GM04503 (cell line): ENCODE results near the gene CMSS1.

ENCODE experiments used
- DNase-seq: peaks from one replicate; pipeline ENCODE4 v3.0.0-alpha.2; 2012; ENCODE audit warnings: low read depth

The CMSS1 gene

DNA sequence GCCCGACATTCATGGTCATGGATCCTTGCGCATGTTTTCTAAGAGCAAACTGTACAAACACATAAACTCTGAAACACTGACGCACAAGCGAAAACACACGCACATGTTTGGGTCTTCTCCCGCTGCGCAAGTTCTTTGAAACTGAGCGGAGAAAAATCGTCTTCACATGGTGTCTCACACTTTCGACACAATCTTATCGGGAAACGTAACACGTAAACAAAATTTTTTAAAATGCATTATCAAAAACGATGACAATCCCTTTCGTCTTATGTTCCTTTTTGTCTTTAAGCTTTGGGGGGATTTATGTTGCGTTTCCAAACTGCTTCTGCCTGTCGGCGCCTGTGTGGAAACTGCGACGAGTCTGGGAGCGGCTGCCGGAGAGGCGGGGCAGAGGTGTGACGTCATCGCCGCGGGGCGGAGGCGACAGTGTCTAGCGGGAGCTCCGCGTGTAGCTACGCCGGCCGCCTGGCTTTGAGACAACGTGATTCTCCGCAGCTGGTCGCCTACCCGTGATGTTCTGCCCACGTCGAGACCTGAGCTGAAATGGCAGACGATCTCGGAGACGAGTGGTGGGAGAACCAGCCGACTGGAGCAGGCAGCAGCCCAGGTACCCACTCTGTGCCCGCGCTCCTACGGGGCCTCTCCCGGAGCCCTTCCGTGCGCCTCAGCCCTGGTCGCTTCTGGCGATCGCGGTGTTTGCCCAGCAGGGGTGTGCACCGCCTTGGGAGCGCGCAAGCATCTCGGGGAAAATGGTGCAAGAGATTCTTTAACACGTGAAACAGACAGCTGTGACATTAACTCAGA is at the start of gene CMSS1:
CMSS1 (plus strand) TSS at position 426 of the 804 bp plus-strand sequence.
- DNase-seq: peak; percentile 68

GRCh38 chr3:99768126-99768525 is 49.5 kb upstream of the CMSS1 start:
- no peak for DNase-seq

DNA sequence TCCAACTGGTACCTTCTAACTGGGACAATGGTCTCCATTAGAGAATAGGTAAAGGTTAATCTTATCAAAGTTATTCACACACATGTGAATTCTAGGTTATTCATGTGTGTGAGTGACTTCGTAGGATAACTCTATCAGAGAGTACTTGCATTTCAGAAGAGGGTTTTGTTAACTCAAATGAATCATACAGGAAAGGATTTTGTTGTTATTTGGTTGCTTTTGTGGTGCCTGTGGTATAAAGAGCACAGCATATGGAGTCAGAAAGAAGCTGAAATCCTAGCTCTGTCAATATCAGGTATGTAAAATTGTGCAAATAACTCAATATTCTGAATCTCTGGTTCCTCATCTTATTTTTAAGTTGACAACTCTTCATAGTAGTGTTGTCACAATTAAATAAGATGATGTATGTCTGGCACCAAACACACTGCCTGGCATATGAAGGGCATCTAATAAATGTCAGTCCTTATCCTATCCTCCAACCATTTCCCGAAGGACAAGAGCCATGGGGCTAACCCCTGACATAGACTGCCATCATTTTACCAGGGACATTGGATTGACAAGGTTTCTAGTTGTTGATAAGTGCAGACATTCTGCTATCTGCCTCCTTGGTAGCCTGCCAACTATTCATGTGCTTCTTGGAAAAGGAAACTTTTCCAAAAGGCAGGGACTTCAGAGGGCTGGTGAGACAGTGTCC is 48.7 kb upstream of the CMSS1 start:
- no peak for DNase-seq

GRCh38 chr3:99772171-99772570 is 45.5 kb upstream of the CMSS1 start:
- no peak for DNase-seq

- DNase-seq: no peak
These were observed 45.0 kb upstream of the CMSS1 start for GRCh38 chr3:99772671-99773070.

DNA sequence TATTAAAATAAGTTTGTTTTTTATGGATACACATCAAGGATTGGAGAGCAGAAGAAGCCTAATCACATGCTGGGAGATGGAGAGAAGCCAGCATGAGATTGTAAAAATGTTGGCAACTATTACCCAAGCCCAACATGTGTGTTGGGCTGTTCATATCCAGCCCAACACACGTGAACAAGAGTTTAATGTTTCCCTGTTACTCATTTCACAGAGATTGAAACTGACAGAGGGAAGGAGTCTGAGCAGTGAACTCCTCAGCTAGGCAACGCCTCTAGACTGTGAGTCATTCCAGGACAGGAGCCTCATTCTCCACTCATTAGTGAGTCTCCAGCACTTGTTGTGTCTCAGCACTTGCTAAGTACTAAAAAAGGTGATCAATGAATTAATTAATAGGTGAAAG is 43.2 kb upstream of the CMSS1 start:
- DNase-seq: peak; percentile 61

DNA sequence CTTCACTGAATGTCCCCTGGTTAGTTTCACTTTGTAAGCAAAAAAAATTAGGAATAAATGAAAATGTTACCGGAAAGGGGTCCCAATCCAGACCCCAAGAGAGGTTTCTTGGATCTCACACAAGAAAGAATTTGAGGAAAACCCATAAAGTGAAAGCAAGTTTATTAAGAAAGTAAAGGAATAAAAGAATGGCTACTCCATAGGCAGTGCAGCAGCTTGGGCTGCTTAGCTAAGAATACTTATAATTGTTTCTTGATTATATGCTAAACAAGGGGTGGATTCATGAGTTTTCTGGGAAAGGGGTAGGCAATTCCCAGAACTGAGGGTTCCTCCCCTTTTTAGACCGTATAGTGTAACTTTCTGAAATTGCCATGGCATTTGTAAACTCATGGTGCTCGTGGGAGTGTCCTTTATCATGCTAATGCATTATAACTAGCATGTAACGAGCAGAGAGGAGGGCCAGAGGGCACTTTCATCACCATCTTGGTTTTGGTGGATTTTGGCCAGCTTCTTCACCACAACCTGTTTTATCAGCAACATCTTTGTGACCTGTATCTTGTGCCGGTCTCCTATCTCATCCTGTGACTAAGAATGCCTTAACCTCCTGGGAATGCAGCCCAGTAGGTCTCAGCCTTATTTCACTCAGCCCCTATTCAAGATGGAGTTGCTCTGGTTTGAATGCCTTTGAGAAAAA is 41.0 kb upstream of the CMSS1 start:
- DNase-seq: no peak

- DNase-seq: no peak
These were observed 40.5 kb upstream of the CMSS1 start for GRCh38 chr3:99777210-99777549.

DNA sequence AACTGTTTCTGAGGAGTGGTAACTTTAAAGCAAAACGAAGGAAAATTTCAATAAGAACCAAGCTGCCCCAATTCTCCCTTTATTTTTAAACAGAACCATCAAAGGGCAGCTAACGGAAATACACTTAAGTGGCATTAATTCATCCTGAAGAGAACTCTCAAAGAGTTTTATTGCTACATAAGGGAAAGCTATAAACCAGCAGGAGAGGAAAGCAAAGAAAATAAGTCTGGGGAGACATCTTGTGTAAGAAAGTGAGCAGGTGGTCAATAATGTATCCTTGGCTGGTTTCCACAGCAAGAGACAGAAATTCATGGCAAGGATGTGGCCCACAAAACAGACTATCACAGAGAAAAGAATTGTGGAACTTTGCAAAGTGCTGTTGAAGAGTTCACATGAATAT is 40.0 kb upstream of the CMSS1 start:
- no peak for DNase-seq

DNA sequence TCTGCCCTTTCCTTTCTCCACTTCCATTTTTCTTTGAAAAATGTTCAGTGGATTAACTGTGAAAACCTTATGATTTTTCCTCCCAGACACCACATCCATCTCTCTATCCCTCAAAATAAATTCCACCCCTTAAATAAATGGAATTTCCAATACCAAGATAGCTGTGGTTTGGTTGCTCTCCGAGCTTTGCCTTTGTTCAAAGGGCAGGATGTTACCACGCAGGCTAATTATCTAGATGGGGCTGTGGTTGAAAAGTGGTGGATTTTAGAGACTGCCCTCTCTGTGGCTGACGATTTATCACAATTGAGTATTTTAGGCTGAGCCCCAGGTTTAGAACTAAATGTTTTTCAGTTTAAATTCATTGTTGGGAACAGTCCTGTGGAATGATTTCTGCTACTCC is 36.9 kb upstream of the CMSS1 start:
- DNase-seq: no peak

- no peak for DNase-seq
These were observed 35.9 kb upstream of the CMSS1 start for GRCh38 chr3:99781761-99782160.

- DNase-seq: peak; percentile 90
These were observed 34.6 kb upstream of the CMSS1 start for GRCh38 chr3:99783011-99783573.

- no peak for DNase-seq
These were observed 28.5 kb upstream of the CMSS1 start for GRCh38 chr3:99789011-99789721.

DNA sequence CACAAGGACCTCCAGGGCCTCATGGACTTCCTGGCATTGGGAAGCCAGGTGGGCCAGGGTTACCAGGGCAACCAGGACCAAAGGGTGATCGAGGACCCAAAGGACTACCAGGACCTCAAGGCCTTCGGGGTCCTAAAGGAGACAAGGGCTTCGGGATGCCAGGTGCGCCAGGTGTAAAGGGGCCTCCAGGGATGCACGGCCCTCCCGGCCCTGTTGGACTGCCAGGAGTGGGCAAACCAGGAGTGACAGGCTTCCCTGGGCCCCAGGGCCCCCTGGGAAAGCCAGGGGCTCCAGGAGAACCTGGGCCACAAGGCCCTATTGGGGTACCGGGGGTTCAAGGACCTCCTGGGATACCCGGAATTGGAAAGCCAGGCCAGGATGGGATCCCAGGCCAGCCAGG is 23.2 kb upstream of the CMSS1 start:
- DNase-seq: no peak

DNA sequence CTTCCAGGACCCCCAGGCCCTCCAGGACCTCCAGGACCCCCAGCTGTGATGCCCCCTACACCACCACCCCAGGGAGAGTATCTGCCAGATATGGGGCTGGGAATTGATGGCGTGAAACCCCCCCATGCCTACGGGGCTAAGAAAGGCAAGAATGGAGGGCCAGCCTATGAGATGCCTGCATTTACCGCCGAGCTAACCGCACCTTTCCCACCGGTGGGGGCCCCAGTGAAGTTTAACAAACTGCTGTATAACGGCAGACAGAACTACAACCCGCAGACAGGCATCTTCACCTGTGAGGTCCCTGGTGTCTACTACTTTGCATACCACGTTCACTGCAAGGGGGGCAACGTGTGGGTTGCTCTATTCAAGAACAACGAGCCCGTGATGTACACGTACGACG is 22.1 kb upstream of the CMSS1 start:
- no peak for DNase-seq

DNA sequence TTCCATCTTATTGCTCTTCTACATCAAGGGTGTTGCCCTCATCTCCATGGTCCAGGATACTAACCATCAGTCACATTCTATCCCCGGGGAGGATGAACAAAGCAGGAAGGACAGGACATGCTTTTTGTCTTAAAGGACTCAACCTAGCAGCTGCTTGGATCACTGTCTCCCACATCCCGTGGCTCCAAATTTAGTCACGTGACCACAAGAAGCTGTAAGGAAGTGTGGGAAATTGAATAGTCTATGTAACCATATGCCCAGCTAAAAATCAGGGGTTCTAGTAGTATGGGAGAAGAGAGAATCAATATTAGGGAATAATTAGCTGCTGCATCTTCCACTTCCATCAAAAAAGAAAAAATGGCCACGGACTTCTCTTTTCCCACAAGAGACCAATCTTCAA is 18.2 kb upstream of the CMSS1 start:
- no peak for DNase-seq

GRCh38 chr3:99803297-99803696 is 14.4 kb upstream of the CMSS1 start:
- no peak for DNase-seq

GRCh38 chr3:99805160-99805559 is 12.5 kb upstream of the CMSS1 start:
- DNase-seq: no peak

DNA sequence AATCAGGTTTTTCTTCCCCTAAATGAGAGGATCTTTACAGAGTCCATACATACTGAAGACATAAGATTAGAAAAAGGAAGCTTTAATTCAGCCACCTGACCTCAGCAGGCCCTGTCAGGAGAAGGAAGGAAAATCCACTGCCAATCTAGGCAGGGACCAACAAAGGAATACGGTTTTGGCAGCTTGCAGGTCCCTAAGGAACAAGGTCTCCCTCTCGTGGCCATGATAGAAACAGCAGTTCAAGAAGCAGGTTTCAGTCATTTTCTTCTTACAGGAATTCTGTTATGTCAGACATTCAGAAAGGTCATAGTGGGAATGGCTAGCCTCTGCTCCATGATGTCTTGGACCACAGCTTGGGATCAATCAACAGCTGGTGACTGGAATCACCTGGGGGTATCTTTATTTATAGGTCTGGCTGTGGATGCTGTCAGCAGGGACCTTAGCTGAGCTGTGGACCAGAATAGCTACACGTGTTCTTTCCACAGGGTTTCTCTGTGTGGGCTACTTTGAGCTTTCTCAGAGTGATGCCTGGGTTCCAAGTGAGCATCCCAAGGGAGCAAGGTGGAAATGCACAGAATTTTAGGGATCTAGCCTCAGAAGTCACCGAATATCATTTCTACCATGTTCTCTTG is 9.4 kb upstream of the CMSS1 start:
- DNase-seq: no peak

- DNase-seq: no peak
These were observed 8.1 kb upstream of the CMSS1 start for GRCh38 chr3:99809565-99809964.

DNA sequence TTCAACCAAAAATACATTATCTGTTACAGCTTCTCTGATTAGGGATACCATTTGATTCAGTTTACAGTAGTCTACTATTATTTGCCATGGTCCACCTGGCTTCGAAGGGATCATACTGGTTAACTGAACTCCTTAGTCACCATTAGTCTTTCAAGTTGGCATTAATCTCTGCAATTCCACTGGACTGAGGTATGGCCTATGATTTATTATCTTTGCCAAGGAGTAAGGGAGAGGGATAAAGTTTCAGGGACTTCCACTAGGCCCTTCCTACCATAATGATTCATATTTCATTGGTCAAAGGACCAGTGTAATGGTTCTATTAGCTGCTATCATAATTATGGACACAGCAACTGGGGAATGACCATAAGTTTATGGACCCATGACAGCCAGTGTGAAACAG is 7.3 kb upstream of the CMSS1 start:
- no peak for DNase-seq

DNA sequence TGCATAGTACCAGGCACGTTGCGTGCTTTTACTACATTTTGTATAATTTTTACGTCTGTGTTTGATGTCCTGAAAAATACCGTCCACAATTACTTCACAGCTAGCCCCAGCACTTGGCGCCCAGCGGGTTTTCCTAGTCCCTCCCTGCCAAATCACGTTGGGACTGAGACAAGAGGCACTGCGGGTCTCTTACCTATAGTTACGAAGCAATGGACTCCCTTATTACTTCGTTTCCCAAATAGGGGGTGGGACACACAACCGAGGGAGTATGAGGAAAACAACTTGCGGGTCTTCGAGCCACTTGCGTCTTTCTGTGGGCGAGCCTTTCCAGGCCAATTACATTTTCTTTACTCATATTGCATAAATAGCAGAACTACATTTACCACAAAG is 620 bp upstream of the CMSS1 start:
- no peak for DNase-seq
